ENCODE measurements around the gene AHRR.

Gene AHRR

DNA sequence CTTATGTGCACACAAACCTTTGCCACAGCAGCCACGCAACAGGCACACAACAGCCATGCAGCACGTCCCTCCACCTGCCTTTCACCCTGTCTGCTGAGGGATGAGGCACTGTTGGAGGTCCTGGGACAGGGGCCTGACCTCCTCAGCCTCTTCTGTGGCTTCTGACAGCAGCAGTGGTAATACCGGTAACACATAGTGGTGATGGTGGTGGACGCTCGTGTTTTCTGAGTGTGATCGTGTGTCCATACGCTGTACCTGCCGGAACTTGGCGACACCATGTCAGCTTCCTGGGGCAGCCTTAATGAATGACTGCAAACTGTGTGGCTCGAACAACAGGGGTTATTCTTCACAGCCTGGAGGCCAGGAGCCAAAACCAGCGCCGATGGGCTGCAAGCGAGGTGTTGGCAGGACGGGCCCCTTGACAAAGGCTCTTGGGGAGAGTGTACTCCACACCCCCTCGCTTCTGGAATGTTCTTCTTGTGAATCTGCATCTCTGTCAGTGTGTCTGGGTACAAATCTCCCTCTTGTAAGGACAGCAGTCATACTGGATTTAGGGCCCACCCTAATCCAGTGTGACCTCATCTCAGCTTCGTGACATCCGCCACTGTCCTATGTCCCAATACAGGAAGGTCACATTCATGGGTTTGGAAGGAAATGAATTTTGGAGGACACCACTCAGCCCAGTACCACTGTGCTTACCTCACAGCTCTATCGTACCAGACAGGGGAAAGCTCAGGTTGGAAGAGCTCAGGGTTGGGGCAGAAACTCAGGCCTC, 66.2 kb downstream of the AHRR start:
- Histone ChIP-seq H3K4me3 (ENCODE audit: low read depth, low read length) (no peak overlapping the region), H2AFZ (no peak overlapping the region), H3K79me2 (no peaks in the 10 kb centered on the region), H3K27me3 (ENCODE audit: control insufficient read depth, insufficient read depth, low read length) (no peaks in the 10 kb centered on the region), H3K4me2 (ENCODE audit: low read length) (no peak overlapping the region), H3K27ac (no peak overlapping the region), H3K4me1 (no peaks in the 10 kb centered on the region), H3K36me3 (ENCODE audit: control insufficient read depth, insufficient read depth, low read length) (no peaks in the 10 kb centered on the region), H3K9me3 (ENCODE audit: control insufficient read depth, low read length) (no peaks in the 10 kb centered on the region), H3K9ac (no peak overlapping the region)
- TF ChIP-seq, protein P1, sequence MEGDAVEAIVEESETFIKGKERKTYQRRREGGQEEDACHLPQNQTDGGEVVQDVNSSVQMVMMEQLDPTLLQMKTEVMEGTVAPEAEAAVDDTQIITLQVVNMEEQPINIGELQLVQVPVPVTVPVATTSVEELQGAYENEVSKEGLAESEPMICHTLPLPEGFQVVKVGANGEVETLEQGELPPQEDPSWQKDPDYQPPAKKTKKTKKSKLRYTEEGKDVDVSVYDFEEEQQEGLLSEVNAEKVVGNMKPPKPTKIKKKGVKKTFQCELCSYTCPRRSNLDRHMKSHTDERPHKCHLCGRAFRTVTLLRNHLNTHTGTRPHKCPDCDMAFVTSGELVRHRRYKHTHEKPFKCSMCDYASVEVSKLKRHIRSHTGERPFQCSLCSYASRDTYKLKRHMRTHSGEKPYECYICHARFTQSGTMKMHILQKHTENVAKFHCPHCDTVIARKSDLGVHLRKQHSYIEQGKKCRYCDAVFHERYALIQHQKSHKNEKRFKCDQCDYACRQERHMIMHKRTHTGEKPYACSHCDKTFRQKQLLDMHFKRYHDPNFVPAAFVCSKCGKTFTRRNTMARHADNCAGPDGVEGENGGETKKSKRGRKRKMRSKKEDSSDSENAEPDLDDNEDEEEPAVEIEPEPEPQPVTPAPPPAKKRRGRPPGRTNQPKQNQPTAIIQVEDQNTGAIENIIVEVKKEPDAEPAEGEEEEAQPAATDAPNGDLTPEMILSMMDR (IDR thresholded peaks at IDR 0.05) = no peak

DNA sequence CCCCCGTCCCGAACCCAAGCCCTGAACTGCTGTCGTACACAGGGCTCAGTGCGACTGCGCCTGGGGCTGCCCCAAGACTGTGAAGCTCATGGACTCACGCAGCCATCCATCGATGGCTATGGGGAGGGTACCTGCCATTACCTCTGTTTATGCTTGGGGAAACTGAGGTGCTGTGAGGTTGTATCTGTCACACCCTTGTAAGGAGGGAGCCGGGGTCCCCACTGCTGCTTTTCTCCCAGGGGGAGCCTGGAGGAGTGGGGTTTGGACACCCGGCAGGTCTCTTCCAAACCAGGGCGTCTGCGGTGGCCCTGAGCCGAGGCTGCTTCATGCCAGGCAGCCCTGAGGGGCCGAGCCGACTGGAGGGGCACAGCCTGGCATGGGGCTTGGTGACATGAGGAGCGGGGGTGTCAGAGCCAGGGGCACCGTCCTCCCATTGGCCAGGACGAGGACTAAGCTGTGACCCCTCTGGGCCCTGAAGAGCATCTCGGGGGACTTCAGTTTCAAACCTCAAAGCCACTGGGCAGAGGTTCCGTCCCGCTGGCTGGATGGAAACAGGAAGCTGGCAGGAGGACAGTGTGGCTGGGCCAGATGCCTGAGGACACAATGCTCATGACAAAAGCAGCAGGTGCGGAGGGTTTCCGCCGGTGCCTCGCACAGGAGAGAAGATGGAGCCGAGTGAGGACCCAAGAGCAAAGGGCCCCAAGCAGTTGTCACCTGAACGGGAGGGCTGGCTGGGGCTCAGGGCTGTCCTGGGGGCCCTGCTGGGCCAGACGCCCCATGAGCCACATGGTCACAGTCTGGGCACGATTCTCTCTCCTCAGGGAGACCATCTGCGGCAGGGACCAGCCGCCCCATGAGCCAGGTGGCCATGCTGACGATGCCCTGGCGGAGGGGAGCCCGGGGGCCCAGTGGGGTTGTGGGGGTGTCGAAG, 67.0 kb downstream of the AHRR start:
- Histone ChIP-seq H3K4me3 (ENCODE audit: low read depth, low read length) (no peak overlapping the region), H2AFZ (no peak overlapping the region), H3K9me3 (ENCODE audit: control insufficient read depth, low read length) (no peaks in the 10 kb centered on the region), H3K79me2 (no peaks in the 10 kb centered on the region), H3K4me1 (no peaks in the 10 kb centered on the region), H3K27ac (no peak overlapping the region), H3K9ac (no peak overlapping the region), H3K4me2 (ENCODE audit: low read length) (no peak overlapping the region), H3K36me3 (ENCODE audit: control insufficient read depth, insufficient read depth, low read length) (no peaks in the 10 kb centered on the region), H3K27me3 (ENCODE audit: control insufficient read depth, insufficient read depth, low read length) (no peaks in the 10 kb centered on the region)
- TF ChIP-seq, protein P1 (IDR thresholded peaks at IDR 0.05) = no peak

DNA sequence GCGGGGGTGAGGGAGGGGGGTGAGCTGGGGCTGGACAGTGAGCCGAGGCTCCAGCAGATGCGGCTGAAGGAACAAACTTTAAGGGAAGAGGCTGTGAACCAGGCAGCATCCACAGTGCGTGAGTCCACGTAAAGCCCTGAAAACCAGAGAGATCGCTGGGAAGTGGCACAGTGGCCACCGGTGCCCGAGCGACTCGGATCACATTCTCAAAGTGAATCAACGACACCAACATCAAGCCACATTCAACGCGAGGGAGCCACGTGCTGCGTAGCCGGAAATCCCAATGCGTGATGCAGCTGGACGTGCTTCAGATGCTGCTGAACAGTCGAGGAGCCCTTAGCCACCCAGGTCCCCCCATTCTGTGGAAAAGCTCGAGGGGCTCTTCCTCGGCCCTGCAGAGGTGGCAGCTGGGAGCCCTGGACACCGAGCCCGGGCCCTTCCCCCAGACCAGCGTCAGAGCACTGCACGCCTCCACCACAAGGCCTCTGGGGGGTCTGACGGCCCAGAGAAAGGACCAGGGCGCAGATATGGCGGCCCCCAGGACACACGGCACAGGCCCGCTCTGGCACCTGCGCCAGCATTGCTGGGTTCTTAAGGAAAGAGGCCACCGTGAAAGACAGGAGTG, 67.8 kb downstream of the AHRR start:
- Histone ChIP-seq H2AFZ (no peak overlapping the region), H3K4me2 (ENCODE audit: low read length) (no peak overlapping the region), H3K9me3 (ENCODE audit: control insufficient read depth, low read length) (no peaks in the 10 kb centered on the region), H3K4me1 (no peaks in the 10 kb centered on the region), H3K36me3 (ENCODE audit: control insufficient read depth, insufficient read depth, low read length) (no peaks in the 10 kb centered on the region), H3K79me2 (no peaks in the 10 kb centered on the region), H3K27me3 (ENCODE audit: control insufficient read depth, insufficient read depth, low read length) (no peaks in the 10 kb centered on the region), H3K9ac (no peak overlapping the region), H3K4me3 (ENCODE audit: low read depth, low read length) (no peak overlapping the region), H3K27ac (no peak overlapping the region)
- TF ChIP-seq, protein P1 (IDR thresholded peaks at IDR 0.05) = no peak

DNA sequence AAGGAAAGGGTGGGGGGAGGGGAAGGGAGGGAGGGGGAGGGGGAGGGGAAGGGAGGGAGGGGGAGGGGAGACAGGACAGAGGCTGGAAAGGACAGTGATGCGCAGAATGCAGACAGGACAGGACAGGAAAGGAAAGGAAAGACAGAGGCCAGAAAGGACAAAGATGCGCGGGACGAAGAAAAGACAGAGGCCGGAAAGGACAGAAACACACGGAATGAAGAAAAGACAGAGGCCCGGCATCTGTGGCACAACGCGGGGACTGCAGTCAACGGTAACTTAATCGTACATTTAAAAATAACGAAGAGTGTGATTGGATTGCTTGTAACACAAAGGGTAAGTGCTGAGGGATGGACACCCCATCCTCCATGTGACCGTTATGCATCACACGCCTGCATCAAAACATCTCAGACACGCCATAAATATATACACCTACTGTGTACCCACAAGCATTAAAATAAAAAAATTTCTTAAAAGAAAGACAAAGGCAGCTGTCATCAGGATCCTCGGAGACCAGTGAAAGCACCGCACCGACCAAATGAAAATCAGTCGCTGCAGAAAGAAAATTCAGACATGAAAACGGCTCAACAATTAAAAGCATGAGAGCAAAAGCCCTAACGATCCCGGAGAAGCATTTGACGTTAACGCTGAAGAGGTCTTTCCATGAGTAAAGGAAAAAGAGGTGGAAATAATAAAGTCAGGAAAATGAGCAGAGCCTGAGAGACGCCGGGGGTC, 68.5 kb downstream of the AHRR start:
- Histone ChIP-seq H2AFZ (no peak overlapping the region), H3K36me3 (ENCODE audit: control insufficient read depth, insufficient read depth, low read length) (no peaks in the 10 kb centered on the region), H3K27ac (no peak overlapping the region), H3K9me3 (ENCODE audit: control insufficient read depth, low read length) (no peaks in the 10 kb centered on the region), H3K4me2 (ENCODE audit: low read length) (no peak overlapping the region), H3K9ac (no peak overlapping the region), H3K27me3 (ENCODE audit: control insufficient read depth, insufficient read depth, low read length) (no peaks in the 10 kb centered on the region), H3K4me1 (no peaks in the 10 kb centered on the region), H3K4me3 (ENCODE audit: low read depth, low read length) (no peak overlapping the region), H3K79me2 (no peaks in the 10 kb centered on the region)
- TF ChIP-seq, protein P1 (IDR thresholded peaks at IDR 0.05) = no peak
